OCI-LY3 (cell line): ENCODE data around the gene ESPL1.

Experiments used
- H2AFZ ChIP-seq: fragments of 200-600, 300-600 bp; shearing (Covaris generic); 2 replicates; pipeline ENCODE4 v1.6.0; 2014; ENCODE audit warnings: antibody characterized with exemption, low read depth, low read length
- H3K27ac ChIP-seq: fragments of 200-600, 300-600 bp; sonication (generic); 2 replicates; pipeline ENCODE4 v1.5.1; 2014; ENCODE audit warnings: mild to moderate bottlenecking, low read length, moderate library complexity, mixed read lengths
- H3K27me3 ChIP-seq: fragments of 200-600, 300-600 bp; sonication (generic); 2 replicates; pipeline ENCODE4 v1.6.1; 2014; ENCODE audit warnings: low read depth, low read length, mixed read lengths
- H3K36me3 ChIP-seq: fragments of 200-600, 300-600 bp; sonication (generic); replicated peaks from 2 replicates; pipeline ENCODE3; 2014; ENCODE audit warnings: low read depth, low read length, mixed read lengths
- H3K4me1 ChIP-seq: fragments of 300-600, 200-600 bp; sonication (generic); 2 replicates; pipeline ENCODE4 v1.6.1; 2014; ENCODE audit warnings: low read length, mixed read lengths
- H3K4me2 ChIP-seq: fragments of 200-600, 300-600 bp; sonication (generic); 2 replicates; pipeline ENCODE4 v1.6.1; 2014; ENCODE audit warnings: low read length, mixed read lengths
- H3K4me3 ChIP-seq: fragments of 300-600, 200-600 bp; sonication (generic); 2 replicates; pipeline ENCODE4 v1.5.1; 2014; ENCODE audit warnings: antibody characterized with exemption, mild to moderate bottlenecking, low read length, moderate library complexity
- H3K79me2 ChIP-seq: fragments of 300-600, 200-600 bp; shearing (Covaris generic); 2 replicates; pipeline ENCODE4 v1.6.1; 2014; ENCODE audit warnings: mild to moderate bottlenecking, low read length, mixed read lengths
- H3K9ac ChIP-seq: fragments of 300-600, 200-600 bp; shearing (Covaris generic); 2 replicates; pipeline ENCODE4 v1.6.0; 2014; ENCODE audit warnings: mild to moderate bottlenecking, low read length, moderate library complexity
- H3K9me3 ChIP-seq: fragments of 200-600, 300-600 bp; shearing (Covaris generic); 2 replicates; pipeline ENCODE4 v1.6.1; 2014; ENCODE audit warnings: low read length, mixed read lengths; ENCODE audit not compliant: insufficient read depth
- H4K20me1 ChIP-seq: fragments of 200-600, 300-600 bp; sonication (generic); 2 replicates; pipeline ENCODE4 v1.6.1; 2016; ENCODE audit warnings: low read length, mixed read lengths; ENCODE audit not compliant: insufficient read depth
- CTCF ChIP-seq: fragments of 200-600, 300-600 bp; sonication (generic); IDR thresholded peaks from 2 replicates; pipeline ENCODE4 v1.5.1; 2014; ENCODE audit warnings: antibody characterized with exemption, low read length, low read depth
- EZH2phosphoT487 ChIP-seq: fragments of 200-600 bp; shearing (Covaris generic); IDR thresholded peaks from 2 replicates; pipeline ENCODE4 v1.6.1; 2018; ENCODE audit warnings: antibody characterized with exemption, mixed run types, low read depth

ESPL1 gene

GRCh38 chr12:53299454-53300180 is 31.5 kb downstream of the ESPL1 start, which contains the start of gene MYG1:
Gene MYG1 (plus strand): TSS chr12:53299695. CDS start chr12:53299738, 43 bp downstream.
- peak within 1 kb of the TSS; percentile 50; the same call in 1 of the 2 replicates for H2AFZ ChIP-seq
- no peaks in the 10 kb centered on the region for H4K20me1 ChIP-seq
- no peak for TF ChIP-seq CTCF
- TF ChIP-seq EZH2phosphoT487: no peak
- H3K4me1 ChIP-seq: peaks cover 27% of the 10 kb centered on the region
- H3K9me3 ChIP-seq: no peaks in the 10 kb centered on the region
- H3K36me3 ChIP-seq: peaks cover 26% of the 10 kb centered on the region
- H3K79me2 ChIP-seq: peaks cover 38% of the 10 kb centered on the region
- H3K4me2 ChIP-seq: peak within 1 kb of the TSS; percentile 96
- H3K4me3 ChIP-seq: peak within 1 kb of the TSS; percentile 88
- peak within 1 kb of the TSS; percentile 38 for H3K27ac ChIP-seq
- H3K27me3 ChIP-seq: no peaks in the 10 kb centered on the region
- peak within 1 kb of the TSS; percentile 72 for H3K9ac ChIP-seq

GRCh38 chr12:53300187-53300586 is 32.1 kb downstream of the ESPL1 start:
- Histone ChIP-seq H3K4me1 (peaks cover 22% of the 10 kb centered on the region), H3K9me3 (no peaks in the 10 kb centered on the region), H3K79me2 (peaks cover 38% of the 10 kb centered on the region), H3K4me3 (peak overlapping the region; percentile 88), H2AFZ (peak overlapping the region; percentile 50; the same call in 1 of the 2 replicates), H4K20me1 (no peaks in the 10 kb centered on the region), H3K27ac (0 out of 2 replicates have a peak overlapping the region, but pooled peaks have one; percentile 32), H3K27me3 (no peaks in the 10 kb centered on the region), H3K9ac (peak overlapping the region; percentile 72), H3K4me2 (peak overlapping the region; percentile 96), H3K36me3 (peaks cover 28% of the 10 kb centered on the region)
- no peak for TF ChIP-seq CTCF
- no peak for TF ChIP-seq EZH2phosphoT487

- no peak overlapping the region for H3K4me2 ChIP-seq
- peaks cover 35% of the 10 kb centered on the region for H3K36me3 ChIP-seq
- H3K4me1 ChIP-seq: peaks cover 13% of the 10 kb centered on the region
Observed at GRCh38 chr12:53302903-53303302, 34.8 kb downstream of the ESPL1 start.

More at GRCh38 chr12:53302903-53303302, 34.8 kb downstream of the ESPL1 start:
- H3K9me3 ChIP-seq: no peaks in the 10 kb centered on the region
- no peak overlapping the region for H3K9ac ChIP-seq
- no peaks in the 10 kb centered on the region for H4K20me1 ChIP-seq
- no peak overlapping the region for H3K27ac ChIP-seq
- no peaks in the 10 kb centered on the region for H3K27me3 ChIP-seq
- no peak overlapping the region for H2AFZ ChIP-seq
- H3K4me3 ChIP-seq: no peak overlapping the region
- H3K79me2 ChIP-seq: peaks cover 12% of the 10 kb centered on the region
- TF ChIP-seq CTCF: no peak
- TF ChIP-seq EZH2phosphoT487: no peak
